Activated CD8-positive, alpha-beta memory T cell treated with anti-CD3 and anti-CD28 coated beads, Interleukin-2, amount 10 ng/mL, durations not matched to agents 7 days and 5 days (primary cell): ENCODE data around the gene KIF18B. TPM values are rescaled to one million over a fixed set of nuclear protein-coding genes. Genes with fewer than 3 reads are reported as not detected.
A peak's percentile ranks its signal among the peaks of the same experiment; 100 is the strongest.

Experiments
- ATAC-seq: fragments of 150-1000 bp; cut with Tn5 transposase; one replicate; pipeline ENCODE4 v1.10.0; 2021; ENCODE audit warnings: moderate library complexity
- CTCF ChIA-PET: fragments of 350-600 bp; sonication (Branson Sonifier 250); formaldehyde crosslinking; loops from one replicate; lab custom pipeline; 2021; ENCODE audit warnings: antibody characterized with exemption; lab: Charles Lee
- DNase-seq: peaks from one replicate; pipeline ENCODE4 v3.0.0-alpha.2; 2020
- H3K27ac Mint-ChIP-seq: one replicate; pipeline ENCODE4 v1.8.0; 2021; ENCODE audit warnings: mild to moderate bottlenecking, mixed read lengths
- H3K27me3 Mint-ChIP-seq: one replicate; pipeline ENCODE4 v1.8.0; 2021; ENCODE audit warnings: mixed read lengths
- H3K36me3 Mint-ChIP-seq: one replicate; pipeline ENCODE4 v1.8.0; 2021; ENCODE audit warnings: mild to moderate bottlenecking, mixed read lengths
- H3K4me1 Mint-ChIP-seq: one replicate; pipeline ENCODE4 v1.8.0; 2021; ENCODE audit warnings: mixed read lengths
- H3K4me3 Mint-ChIP-seq: one replicate; pipeline ENCODE4 v1.8.0; 2021; ENCODE audit warnings: mild to moderate bottlenecking, moderate library complexity, mixed read lengths
- H3K9me3 Mint-ChIP-seq: one replicate; pipeline ENCODE4 v1.8.0; 2022; ENCODE audit warnings: low read depth, mixed read lengths
- total RNA-seq, 2 experiments: library from RNA; stranded (reverse); gene quantifications; one replicate each; pipeline ENCODE4 v1.2.3, GENCODE V29; 2021

The KIF18B gene
- total RNA-seq = 100 to 1,000 TPM in 1 of 2 experiments, 10 to 100 TPM in 1; 86.7 to 117 TPM

DNA sequence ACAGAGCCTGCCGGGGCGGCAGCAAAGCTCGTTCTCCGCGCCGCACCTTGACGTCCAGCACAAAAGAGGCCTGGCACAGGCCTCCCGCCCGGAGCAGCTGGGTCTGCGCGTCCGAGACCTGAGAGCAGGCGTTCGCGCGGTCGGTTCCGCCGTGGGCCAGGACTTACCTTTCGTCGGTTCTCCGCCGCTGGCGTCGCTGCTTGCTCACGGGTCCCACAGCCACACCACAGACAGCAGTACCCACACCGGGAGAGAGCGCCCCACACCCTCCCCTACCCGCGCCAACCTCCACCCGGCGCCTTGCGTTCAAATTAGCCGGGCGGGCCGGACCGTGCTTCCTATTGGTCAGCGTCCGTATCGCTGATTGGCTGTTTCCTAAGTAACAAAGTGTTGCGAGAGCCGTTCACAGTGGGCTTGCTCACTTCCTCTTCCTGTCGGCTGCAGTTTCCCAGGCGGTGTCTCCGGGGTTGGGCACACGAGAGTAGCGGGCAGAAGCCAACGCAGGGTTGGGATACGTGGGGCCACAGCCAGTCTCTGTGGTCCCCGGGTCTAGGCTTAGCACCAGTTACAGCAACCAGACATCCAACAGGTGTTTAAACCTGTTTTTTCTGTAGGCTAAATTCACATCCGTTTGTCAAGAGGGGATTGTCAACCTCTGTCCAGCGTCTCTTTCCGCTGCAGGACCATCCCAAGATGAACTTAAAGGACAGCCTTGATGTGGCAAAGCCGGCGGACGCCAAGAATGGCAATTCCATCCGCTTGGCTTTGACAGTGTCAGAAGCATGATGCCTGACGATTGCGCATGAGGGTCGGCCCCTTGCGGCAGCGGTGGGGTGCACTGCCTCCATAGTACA is at the start of gene KIF18B:
Gene KIF18B, minus strand, starts transcription at position 313 of the 854 bp plus-strand sequence. CDS start 11,429 bp downstream, outside the sequence.
- Mint-ChIP-seq H3K36me3 (peaks cover 26% of the 10 kb centered on the region), H3K9me3 (no peaks in the 10 kb centered on the region), H3K4me1 (peaks cover 32% of the 10 kb centered on the region), H3K4me3 (peak within 1 kb of the TSS; percentile 93), H3K27me3 (no peaks in the 10 kb centered on the region), H3K27ac (peak within 1 kb of the TSS; percentile 93)
- ATAC-seq (peak; percentile 97), DNase-seq (peak; percentile 96)
- CTCF ChIA-PET = interaction anchor here (1.0 to 1.4 kb wide), 3 partner anchors 11 to 188 kb away, joined by 3 to 5 read pairs (median 3); partner anchors contain the start of gene ACBD4

DNA sequence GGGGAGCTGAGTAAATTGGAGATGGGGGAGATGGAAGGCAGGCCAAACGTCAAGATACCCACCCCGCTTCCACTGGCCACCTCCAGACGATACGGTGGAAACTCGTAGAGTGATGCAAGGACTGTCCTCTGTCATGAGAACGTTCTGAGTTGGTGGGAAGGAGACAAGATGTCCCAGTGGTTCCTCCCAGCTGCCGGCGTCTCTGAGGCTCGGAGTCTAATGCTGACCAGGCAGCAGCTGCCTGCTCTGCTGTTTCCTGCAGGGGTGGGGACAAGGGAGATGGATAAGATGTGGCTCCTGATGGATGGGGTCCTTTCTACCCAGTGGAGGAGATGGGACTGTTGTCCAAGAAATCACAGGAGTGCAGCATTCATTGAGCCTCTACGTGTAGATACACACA is 48.7 kb upstream of the KIF18B start:
- Mint-ChIP-seq H3K27me3 (peaks cover 27% of the 10 kb centered on the region), H3K4me3 (no peak overlapping the region), H3K4me1 (no peaks in the 10 kb centered on the region), H3K36me3 (no peaks in the 10 kb centered on the region), H3K9me3 (no peaks in the 10 kb centered on the region), H3K27ac (no peak overlapping the region)
- ATAC-seq = no peak
- CTCF ChIA-PET = no interaction called here
- no peak for DNase-seq

DNA sequence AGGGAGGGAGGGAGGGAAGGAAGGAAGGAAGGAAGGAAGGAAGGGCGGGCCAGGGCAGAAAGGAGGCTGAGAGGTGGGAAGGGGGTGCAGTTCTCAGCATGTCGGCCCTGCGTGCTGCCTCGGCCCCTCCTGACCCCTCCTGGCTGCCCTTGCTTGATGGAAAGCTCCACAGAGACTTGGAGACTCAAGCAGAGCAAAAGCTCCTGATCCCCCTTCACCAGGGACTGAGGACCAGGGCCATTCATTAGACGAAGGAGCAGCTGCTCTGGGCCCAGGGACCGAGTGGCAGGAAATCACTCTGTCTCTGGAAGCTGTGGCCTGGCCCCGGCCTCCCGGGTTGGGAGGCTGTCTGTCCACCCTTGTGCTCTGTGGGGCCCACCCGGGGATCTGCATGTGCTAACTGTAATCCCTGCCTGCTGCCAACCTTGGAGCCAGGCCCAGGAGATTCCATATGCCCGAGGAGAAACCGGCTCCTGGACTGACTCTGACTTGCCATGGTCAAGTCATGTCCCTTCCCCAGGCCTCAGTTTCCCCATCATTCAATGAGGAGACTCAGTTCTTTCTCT is 47.9 kb upstream of the KIF18B start:
- H3K4me1 Mint-ChIP-seq = no peaks in the 10 kb centered on the region
- H3K27ac Mint-ChIP-seq = no peak overlapping the region
- H3K36me3 Mint-ChIP-seq = no peaks in the 10 kb centered on the region
- H3K9me3 Mint-ChIP-seq = no peaks in the 10 kb centered on the region
- H3K4me3 Mint-ChIP-seq = no peak overlapping the region
- H3K27me3 Mint-ChIP-seq = peaks cover 31% of the 10 kb centered on the region
- CTCF ChIA-PET = no interaction called here
- ATAC-seq = no peak
- DNase-seq = no peak

DNA sequence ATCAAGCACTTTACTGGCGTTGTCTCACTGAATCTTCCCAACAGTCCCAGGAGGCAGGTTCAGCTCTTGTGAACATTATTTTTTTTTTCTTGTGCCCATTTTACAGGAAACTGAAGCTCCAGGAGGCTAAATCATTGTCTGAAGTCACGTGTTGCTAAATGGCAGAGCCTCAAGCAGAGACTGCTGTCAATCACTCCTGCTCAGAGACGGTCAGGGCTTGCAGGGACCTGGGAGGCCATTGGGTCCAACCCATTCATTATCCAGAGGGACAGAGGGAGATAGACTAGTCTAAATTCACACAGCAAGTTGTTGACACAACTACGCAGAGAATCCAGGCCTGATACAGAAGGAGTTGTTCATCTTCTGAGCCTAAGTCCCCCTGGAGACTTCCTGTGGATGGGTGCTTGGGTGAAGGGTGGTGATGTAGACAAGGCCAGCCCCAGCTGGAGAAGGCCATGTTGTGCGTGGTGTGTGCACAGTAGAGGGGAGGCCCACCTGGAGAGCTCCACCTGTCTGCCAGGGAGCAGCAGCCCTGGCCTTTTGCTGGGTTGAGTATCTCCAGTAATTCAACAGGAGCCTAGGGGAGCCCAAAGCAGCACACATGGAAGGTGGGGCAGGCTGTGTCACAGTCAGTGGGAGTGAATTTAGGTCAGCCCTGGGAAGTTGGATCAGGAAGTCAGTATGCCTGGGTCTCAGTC is 44.8 kb upstream of the KIF18B start:
- CTCF ChIA-PET = interaction anchor here (1.3 to 1.6 kb wide), 3 partner anchors 17 to 73 kb away, joined by 4 read pairs; no protein-coding TSS in a partner anchor
- peaks cover 42% of the 10 kb centered on the region for H3K27me3 Mint-ChIP-seq
- DNase-seq (no peak), ATAC-seq (no peak)
- H3K4me1 Mint-ChIP-seq = no peaks in the 10 kb centered on the region
- no peaks in the 10 kb centered on the region for H3K9me3 Mint-ChIP-seq
- no peaks in the 10 kb centered on the region for H3K36me3 Mint-ChIP-seq
- no peak overlapping the region for H3K4me3 Mint-ChIP-seq
- no peak overlapping the region for H3K27ac Mint-ChIP-seq

DNA sequence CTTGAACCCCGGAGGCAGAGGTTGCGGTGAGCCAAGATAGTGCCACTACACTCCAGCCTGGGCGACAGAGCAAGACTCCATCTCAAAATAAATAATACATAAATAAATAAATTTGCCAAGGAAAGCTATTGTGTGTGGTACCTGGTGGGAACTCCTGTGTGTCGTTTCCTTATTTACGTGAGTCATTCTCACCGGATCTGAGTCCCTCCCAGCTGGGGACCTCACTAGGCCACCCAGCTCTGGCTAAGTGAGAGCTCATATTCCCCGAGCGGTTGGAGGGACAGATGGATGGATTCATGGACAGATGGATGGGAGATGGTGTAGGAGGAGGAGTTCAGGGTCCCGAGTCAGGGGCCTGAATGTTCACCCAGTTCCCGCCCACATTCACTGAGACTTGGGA is 43.4 kb upstream of the KIF18B start:
- CTCF ChIA-PET = interaction anchor here (1.3 to 1.6 kb wide), 2 partner anchors 31 to 71 kb away, joined by 4 to 5 read pairs; no protein-coding TSS in a partner anchor
- Mint-ChIP-seq H3K9me3 (no peaks in the 10 kb centered on the region), H3K27me3 (peaks cover 44% of the 10 kb centered on the region), H3K36me3 (no peaks in the 10 kb centered on the region), H3K4me1 (no peaks in the 10 kb centered on the region), H3K4me3 (no peak overlapping the region), H3K27ac (no peak overlapping the region)
- DNase-seq = no peak
- no peak for ATAC-seq

DNA sequence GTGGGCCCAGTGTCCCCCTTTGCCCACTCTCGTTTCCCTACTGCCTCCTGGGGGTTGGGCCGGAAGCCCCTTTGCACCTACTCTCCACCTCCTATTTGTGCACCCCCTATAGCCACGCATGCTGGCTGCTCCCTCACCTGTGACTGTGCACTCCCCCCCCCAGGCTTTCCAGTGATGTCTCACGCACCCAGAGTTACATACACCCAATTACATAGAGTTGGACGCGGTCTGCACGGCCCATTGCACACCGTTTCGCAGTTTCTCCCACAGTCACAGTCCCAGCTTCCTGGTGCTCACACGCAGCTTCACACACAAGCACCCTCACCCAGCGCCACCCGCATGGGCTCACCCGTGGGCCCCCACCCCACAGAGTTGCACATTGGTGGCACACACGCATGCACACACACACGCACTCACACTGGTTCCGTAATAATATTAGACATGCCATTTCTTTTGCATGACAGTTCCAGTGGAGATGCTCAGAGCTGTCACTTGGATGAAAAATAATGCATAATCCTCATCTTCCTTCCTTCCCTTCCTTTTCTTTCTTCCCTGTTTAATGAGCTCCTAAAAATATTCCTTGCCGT is 42.1 kb upstream of the KIF18B start:
- DNase-seq (no peak), ATAC-seq (no peak)
- Mint-ChIP-seq H3K36me3 (no peaks in the 10 kb centered on the region), H3K4me3 (no peak overlapping the region), H3K9me3 (no peaks in the 10 kb centered on the region), H3K4me1 (no peaks in the 10 kb centered on the region), H3K27ac (no peak overlapping the region), H3K27me3 (peaks cover 49% of the 10 kb centered on the region)
- CTCF ChIA-PET = no interaction called here

DNA sequence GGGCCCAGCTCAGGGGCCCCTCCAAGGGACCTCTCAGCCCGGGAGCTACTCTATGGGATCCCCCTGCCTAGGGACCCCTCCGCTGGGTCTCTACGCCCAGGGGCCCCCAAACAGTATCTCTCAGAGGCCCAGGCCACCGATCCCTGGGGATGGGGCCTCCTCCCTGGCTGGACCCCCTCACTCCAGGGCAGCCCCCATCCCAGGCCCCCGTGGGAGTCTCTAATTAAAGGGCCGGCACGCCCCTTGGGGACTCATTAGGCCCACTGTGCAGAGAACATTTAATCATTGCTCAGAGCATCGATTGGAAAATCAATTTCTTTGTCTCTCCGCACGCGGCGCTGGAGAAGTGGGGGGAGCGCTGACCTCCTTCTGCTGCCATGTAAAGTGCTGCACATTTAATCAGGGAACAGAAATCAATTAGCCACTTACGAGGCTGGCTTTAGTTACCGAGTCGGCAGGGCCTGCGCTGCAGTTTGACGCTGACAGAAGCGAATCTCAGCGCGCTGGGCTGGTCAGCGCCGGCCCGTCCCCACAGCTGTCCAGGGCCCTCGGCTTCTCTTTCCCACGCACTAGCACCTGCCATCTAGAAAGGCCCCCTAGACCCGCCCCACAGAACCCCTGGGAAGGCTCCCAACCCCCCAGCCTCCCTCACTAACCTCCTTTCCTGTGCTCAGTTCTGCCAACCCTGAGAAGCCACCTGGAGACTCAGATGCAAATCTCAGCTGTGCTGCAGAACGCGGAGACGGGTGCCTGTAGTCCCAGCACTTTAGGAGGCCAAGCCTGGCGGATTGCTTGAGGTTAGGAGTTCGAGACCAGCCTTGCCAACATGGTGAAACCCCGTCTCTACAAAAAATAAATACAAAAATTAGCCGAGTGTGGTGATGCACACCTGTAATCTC is 40.7 kb upstream of the KIF18B start:
- no peak overlapping the region for H3K4me3 Mint-ChIP-seq
- no peaks in the 10 kb centered on the region for H3K9me3 Mint-ChIP-seq

DNA sequence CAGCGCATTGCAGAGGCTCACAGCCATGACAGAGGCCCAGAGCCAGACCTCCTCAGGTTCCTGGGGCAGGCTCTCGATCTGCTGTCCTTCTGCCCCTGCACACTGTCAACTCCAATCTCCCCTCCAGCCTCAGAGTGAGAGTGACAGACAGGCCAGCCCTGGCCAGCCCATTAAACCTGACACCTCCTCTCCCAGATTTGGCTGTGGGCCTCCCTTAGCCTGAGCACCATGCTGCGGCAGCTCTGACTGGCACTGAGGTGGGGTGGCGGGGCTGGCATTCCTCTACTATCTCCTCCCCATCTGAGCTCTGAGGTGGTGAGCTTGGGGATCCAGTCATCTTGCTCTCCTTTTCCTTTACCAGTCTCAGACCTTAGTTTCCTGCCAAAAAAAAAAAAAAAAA is 36.0 kb upstream of the KIF18B start:
- H3K9me3 Mint-ChIP-seq = no peaks in the 10 kb centered on the region
- DNase-seq (no peak), ATAC-seq (no peak)
- CTCF ChIA-PET = interaction anchor here (1.0 to 1.2 kb wide), 2 partner anchors 13 to 14 kb away, joined by 3 read pairs; no protein-coding TSS in a partner anchor
- H3K27ac Mint-ChIP-seq = no peak overlapping the region
- H3K4me3 Mint-ChIP-seq = no peak overlapping the region
- H3K4me1 Mint-ChIP-seq = no peaks in the 10 kb centered on the region
- H3K36me3 Mint-ChIP-seq = peaks cover 2% of the 10 kb centered on the region
- peaks cover 47% of the 10 kb centered on the region for H3K27me3 Mint-ChIP-seq

More for the DNA sequence above, 40.7 kb upstream of the KIF18B start:
- Mint-ChIP-seq H3K36me3 (no peaks in the 10 kb centered on the region), H3K27ac (no peak overlapping the region), H3K27me3 (peaks cover 49% of the 10 kb centered on the region), H3K4me1 (no peaks in the 10 kb centered on the region)
- CTCF ChIA-PET = interaction anchor here (1.1 kb wide), 1 partner anchor 23 kb away, joined by 3 read pairs; no protein-coding TSS in a partner anchor
- DNase-seq = no peak
- no peak for ATAC-seq

DNA sequence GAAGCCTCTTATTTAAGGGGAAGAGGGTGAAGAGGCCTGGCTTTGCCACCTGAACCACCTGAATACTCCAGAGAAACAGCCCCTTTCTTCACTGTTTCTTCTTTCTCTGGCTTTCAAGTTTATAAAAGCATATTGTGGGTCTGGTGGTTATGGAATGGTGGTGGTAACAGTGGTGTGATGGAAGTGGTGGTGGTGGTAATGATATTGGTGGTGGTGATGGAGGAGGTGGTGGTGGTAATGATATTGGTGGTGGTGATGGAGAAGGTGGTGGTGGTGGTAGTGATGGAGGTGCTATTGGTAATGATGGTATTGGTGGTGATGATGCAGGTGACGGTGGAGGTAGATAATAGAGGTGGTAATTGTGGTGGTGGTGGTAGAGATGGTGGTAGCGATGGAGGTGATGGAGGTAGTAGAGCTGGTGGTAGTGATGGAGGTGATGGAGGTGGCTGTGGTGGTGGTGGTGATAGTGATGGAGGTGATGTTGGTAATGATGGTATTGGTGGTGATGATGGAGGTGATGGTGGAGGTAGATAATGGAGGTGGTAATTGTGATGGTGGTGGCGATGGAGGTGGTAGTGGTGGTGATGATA is 34.6 kb upstream of the KIF18B start:
- no peaks in the 10 kb centered on the region for H3K4me1 Mint-ChIP-seq
- peaks cover 44% of the 10 kb centered on the region for H3K27me3 Mint-ChIP-seq

DNA sequence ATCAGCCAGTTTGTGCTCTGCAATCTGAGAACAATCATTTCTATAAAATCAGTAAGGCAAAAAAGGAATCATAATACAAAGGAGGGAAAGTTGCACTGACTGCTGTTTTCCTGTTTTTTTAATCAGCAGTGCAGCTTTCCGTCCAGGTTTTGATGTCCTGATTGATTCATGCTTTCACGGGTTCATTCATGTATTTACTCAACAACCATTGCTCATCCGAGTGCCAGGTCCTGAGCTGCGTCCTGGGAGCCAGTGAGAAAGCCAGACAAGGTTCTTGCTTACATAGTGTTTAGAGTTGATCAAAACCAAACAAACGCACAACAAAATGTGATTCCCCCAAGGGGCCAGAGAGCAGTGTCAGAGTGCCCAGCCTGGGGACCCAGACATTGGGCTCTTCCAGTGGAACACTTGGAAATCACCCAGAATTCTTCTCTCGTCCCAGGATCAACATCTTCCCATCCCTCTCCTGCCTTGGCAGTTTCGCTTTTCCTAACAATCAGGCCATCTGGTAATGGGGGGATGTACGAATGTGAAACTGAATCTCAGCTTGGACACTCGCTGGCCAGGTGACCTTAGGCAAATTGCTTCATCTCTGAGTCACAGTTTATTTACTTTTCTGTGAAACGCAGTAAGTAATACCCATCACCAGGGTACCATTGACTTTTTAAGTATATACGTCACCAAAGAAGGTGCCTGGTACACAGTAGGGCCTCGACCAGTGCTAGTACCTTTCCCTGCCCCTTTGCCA is 33.8 kb upstream of the KIF18B start:
- Mint-ChIP-seq H3K27ac (no peak overlapping the region), H3K4me1 (no peaks in the 10 kb centered on the region), H3K9me3 (no peaks in the 10 kb centered on the region), H3K27me3 (peaks cover 48% of the 10 kb centered on the region), H3K36me3 (peaks cover 2% of the 10 kb centered on the region), H3K4me3 (no peak overlapping the region)
- no peak for ATAC-seq
- CTCF ChIA-PET = no interaction called here
- DNase-seq = no peak

More for the DNA sequence above, 34.6 kb upstream of the KIF18B start:
- Mint-ChIP-seq H3K9me3 (no peaks in the 10 kb centered on the region), H3K4me3 (no peak overlapping the region), H3K36me3 (peaks cover 2% of the 10 kb centered on the region), H3K27ac (no peak overlapping the region)
- DNase-seq (no peak), ATAC-seq (no peak)
- CTCF ChIA-PET = interaction anchor here (1.2 kb wide), 1 partner anchor 11 kb away, joined by 3 read pairs; no protein-coding TSS in a partner anchor

DNA sequence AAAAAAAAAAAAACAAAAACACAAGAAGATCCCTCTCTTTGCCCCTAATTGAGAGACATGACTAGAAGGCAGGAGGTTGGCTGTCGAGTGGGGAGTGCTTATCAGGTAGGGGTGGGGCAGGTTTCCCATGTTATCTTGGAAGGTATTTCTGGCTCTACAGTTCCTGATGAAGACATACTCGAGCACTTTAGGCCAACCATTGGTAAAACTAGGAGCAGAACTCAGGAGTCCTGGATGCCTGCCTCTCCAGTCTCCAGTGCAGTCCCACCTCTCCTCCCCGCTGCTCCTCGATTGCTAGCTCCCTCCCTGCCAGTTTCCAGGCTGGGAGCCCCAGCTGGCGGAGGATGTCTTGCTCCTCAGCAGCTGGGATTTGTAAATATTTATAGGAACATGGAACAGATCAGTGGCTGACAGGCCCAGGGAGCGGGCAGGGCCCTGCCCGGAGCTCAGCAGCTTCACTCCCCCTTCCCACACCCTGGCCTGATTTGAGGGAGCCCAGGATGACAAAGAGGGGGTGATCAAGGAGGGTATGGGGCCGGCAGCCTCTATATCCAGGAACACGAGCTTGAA is 31.9 kb upstream of the KIF18B start:
- Mint-ChIP-seq H3K27me3 (peaks cover 50% of the 10 kb centered on the region), H3K4me1 (no peaks in the 10 kb centered on the region), H3K9me3 (no peaks in the 10 kb centered on the region), H3K4me3 (no peak overlapping the region), H3K36me3 (peaks cover 2% of the 10 kb centered on the region), H3K27ac (no peak overlapping the region)
- ATAC-seq (no peak), DNase-seq (no peak)
- CTCF ChIA-PET = interaction anchor here (0.5 kb wide), 1 partner anchor 201 kb away, joined by 4 read pairs; no protein-coding TSS in a partner anchor
